Stimulated activated CD4-positive, alpha-beta T cell treated with anti-CD3 and anti-CD28 coated beads, Interleukin-4, amount 100 ng/mL, for 24 hours (primary cell): ENCODE measurements around the gene LYST.
"Not testable (repeated sequence)": the region's sequence is repeated elsewhere in the genome, so short reads cannot be mapped to it uniquely, and the experiment has no call there.

Source experiments
- DNase-seq: peaks from one replicate; pipeline ENCODE4 v3.0.0-alpha.2; 2020

Gene LYST

GRCh38 chr1:235817101-235817728 is 49.5 kb downstream of the LYST start:
- DNase-seq: no peak

GRCh38 chr1:235809688-235810397 is 56.9 kb downstream of the LYST start:
- DNase-seq: no peak

GRCh38 chr1:235808223-235808622 is 58.5 kb downstream of the LYST start:
- no peak for DNase-seq

GRCh38 chr1:235806123-235806522 is 60.6 kb downstream of the LYST start:
- no peak for DNase-seq

GRCh38 chr1:235802573-235803346 is 63.9 kb downstream of the LYST start:
- DNase-seq: no peak

GRCh38 chr1:235799264-235799663 is 67.4 kb downstream of the LYST start:
- no peak for DNase-seq

- DNase-seq: no peak
Observed at GRCh38 chr1:235791532-235792060, 75.1 kb downstream of the LYST start.

- DNase-seq: no peak
Observed at GRCh38 chr1:235790123-235790522, 76.6 kb downstream of the LYST start.

- not testable (repeated sequence) for DNase-seq
Observed at GRCh38 chr1:235786227-235786898, 80.3 kb downstream of the LYST start.

GRCh38 chr1:235784950-235785349 is 81.8 kb downstream of the LYST start:
- DNase-seq: no peak

- no peak for DNase-seq
Observed at GRCh38 chr1:235783148-235783776, 83.4 kb downstream of the LYST start.

- no peak for DNase-seq
Observed at GRCh38 chr1:235782601-235783000, 84.1 kb downstream of the LYST start.

- DNase-seq: no peak
Observed at GRCh38 chr1:235781807-235782206, 84.9 kb downstream of the LYST start.

- DNase-seq: no peak
Observed at GRCh38 chr1:235779770-235780169, 86.9 kb downstream of the LYST start.

GRCh38 chr1:235776396-235776795 is 90.3 kb downstream of the LYST start:
- DNase-seq: no peak

- DNase-seq: no peak
Observed at GRCh38 chr1:235775246-235775860, 91.4 kb downstream of the LYST start.

- no peak for DNase-seq
Observed at GRCh38 chr1:235767795-235768194, 98.9 kb downstream of the LYST start.

GRCh38 chr1:235766794-235767285 is 99.9 kb downstream of the LYST start:
- no peak for DNase-seq

- DNase-seq: peak; percentile 22
Observed at GRCh38 chr1:235763962-235764361, 102.7 kb downstream of the LYST start.

- DNase-seq: no peak
Observed at GRCh38 chr1:235759336-235759735, 107.4 kb downstream of the LYST start.

GRCh38 chr1:235758931-235759330 is 107.8 kb downstream of the LYST start:
- DNase-seq: no peak

- DNase-seq: no peak
Observed at GRCh38 chr1:235757587-235758096, 109.1 kb downstream of the LYST start.
